WTC11 (cell line): ENCODE data around the gene SLC9A9. TPM values are rescaled to one million over a fixed set of nuclear protein-coding genes. Genes with fewer than 3 reads are reported as not detected.

Experiments used
- ATAC-seq: fragments of 200-7000 bp; cut with Tn5 transposase; 2 replicates; pipeline ENCODE4 v1.10.0; 2021; ENCODE audit warnings: mild to moderate bottlenecking, moderate library complexity
- CTCF ChIA-PET: fragments of 300-600 bp; sonication (Branson Sonifier 250); formaldehyde crosslinking; loops from one replicate; lab custom pipeline; 2021; ENCODE audit warnings: antibody characterized with exemption; lab: Charles Lee
- POLR2A ChIA-PET: fragments of 350-600 bp; sonication (Branson Sonifier 250); formaldehyde crosslinking; loops from one replicate; lab custom pipeline; 2021; ENCODE audit warnings: antibody characterized with exemption; lab: Charles Lee
- DNase-seq: peaks from one replicate; pipeline ENCODE4 v3.0.0; 2021; ENCODE audit warnings: low spot score
- H3K27ac Mint-ChIP-seq: 2 replicates; pipeline ENCODE4 v1.8.0; 2021; ENCODE audit warnings: mixed read lengths
- H3K27me3 Mint-ChIP-seq: 2 replicates; pipeline ENCODE4 v1.8.0; 2021; ENCODE audit warnings: low read depth, mild to moderate bottlenecking, moderate library complexity, mixed read lengths
- H3K36me3 Mint-ChIP-seq: 2 replicates; pipeline ENCODE4 v1.8.0; 2021; ENCODE audit warnings: mixed read lengths
- H3K4me1 Mint-ChIP-seq: 2 replicates; pipeline ENCODE4 v1.8.0; 2022; ENCODE audit warnings: mixed read lengths
- H3K4me3 Mint-ChIP-seq: 2 replicates; pipeline ENCODE4 v1.8.0; 2021; ENCODE audit warnings: mild to moderate bottlenecking, moderate library complexity, mixed read lengths
- H3K9me3 Mint-ChIP-seq: 2 replicates; pipeline ENCODE4 v1.8.0; 2021; ENCODE audit warnings: mixed read lengths
- ATF3 ChIP-seq: sonication (generic); formaldehyde crosslinking; conservative IDR thresholded peaks from 2 replicates; pipeline ENCODE4 v1.8.1; 2022; ENCODE audit warnings: mild to moderate bottlenecking, missing genetic modification reagents
- CTCF ChIP-seq: fragments of 200-600 bp; IDR thresholded peaks from 2 replicates; pipeline ENCODE4 v1.8.0; 2022; ENCODE audit warnings: antibody characterized with exemption
- E2F4 ChIP-seq: sonication (generic); formaldehyde crosslinking; IDR thresholded peaks from 2 replicates; pipeline ENCODE4 v1.8.1; 2022; ENCODE audit warnings: low read depth, mild to moderate bottlenecking, moderate library complexity, missing genetic modification reagents, borderline replicate concordance
- FOXJ3 ChIP-seq: sonication (generic); formaldehyde crosslinking; IDR thresholded peaks from 2 replicates; pipeline ENCODE4 v1.9.0; 2021; ENCODE audit warnings: missing genetic modification reagents, mild to moderate bottlenecking, borderline replicate concordance
- GTF2I ChIP-seq: fragments of 250-450 bp; sonication (Bioruptor Pico); conservative IDR thresholded peaks from 2 replicates; pipeline ENCODE4 v1.4.0; 2021; ENCODE audit warnings: mild to moderate bottlenecking
- HMGA2 ChIP-seq: fragments of 250-450 bp; sonication (Bioruptor Pico); IDR thresholded peaks from 2 replicates; pipeline ENCODE4 v1.4.0; 2021; ENCODE audit warnings: mild to moderate bottlenecking, moderate library complexity
- HMGXB4 ChIP-seq: sonication (generic); formaldehyde crosslinking; IDR thresholded peaks from 2 replicates; pipeline ENCODE4 v1.8.1; 2023; ENCODE audit warnings: mild to moderate bottlenecking, moderate library complexity, missing genetic modification reagents
- JAZF1 ChIP-seq: fragments of 250-450 bp; sonication (Bioruptor Pico); IDR thresholded peaks from 2 replicates; pipeline ENCODE4 v1.9.0; 2021; ENCODE audit warnings: moderate library complexity, mild to moderate bottlenecking, inconsistent platforms
- NR3C1 ChIP-seq: sonication (generic); formaldehyde crosslinking; conservative IDR thresholded peaks from 2 replicates; pipeline ENCODE4 v1.8.1; 2023; ENCODE audit warnings: low read depth, mild to moderate bottlenecking, missing genetic modification reagents
- PREB ChIP-seq: sonication (generic); formaldehyde crosslinking; IDR thresholded peaks from 2 replicates; pipeline ENCODE4 v1.8.1; 2022; ENCODE audit warnings: mild to moderate bottlenecking, missing genetic modification reagents, moderate library complexity, borderline replicate concordance
- TP53 ChIP-seq: sonication (generic); formaldehyde crosslinking; IDR thresholded peaks from 2 replicates; pipeline ENCODE4 v1.8.1; 2023; ENCODE audit warnings: mild to moderate bottlenecking, missing genetic modification reagents
- ZBTB43 ChIP-seq: sonication (generic); formaldehyde crosslinking; IDR thresholded peaks from 2 replicates; pipeline ENCODE4 v1.8.1; 2023; ENCODE audit warnings: mild to moderate bottlenecking, missing genetic modification reagents
- ZNF219 ChIP-seq: sonication (generic); formaldehyde crosslinking; IDR thresholded peaks from 2 replicates; pipeline ENCODE4 v1.8.0; 2023; ENCODE audit warnings: missing genetic modification reagents, mild to moderate bottlenecking, borderline replicate concordance
- ZNF232 ChIP-seq: sonication (generic); formaldehyde crosslinking; IDR thresholded peaks from 2 replicates; pipeline ENCODE4 v1.8.0; 2022; ENCODE audit warnings: mild to moderate bottlenecking, missing genetic modification reagents
- ZNF263 ChIP-seq: sonication (generic); formaldehyde crosslinking; IDR thresholded peaks from 2 replicates; pipeline ENCODE4 v1.8.1; 2022; ENCODE audit warnings: low read depth, mild to moderate bottlenecking, moderate library complexity, missing genetic modification reagents
- ZNF317 ChIP-seq: sonication (generic); formaldehyde crosslinking; IDR thresholded peaks from 2 replicates; pipeline ENCODE4 v1.8.1; 2023; ENCODE audit warnings: low read depth, mild to moderate bottlenecking, moderate library complexity, missing genetic modification reagents, borderline replicate concordance
- ZNF396 ChIP-seq: fragments of 250-450 bp; sonication (Bioruptor Pico); IDR thresholded peaks from 2 replicates; pipeline ENCODE4 v1.8.0; 2021; ENCODE audit warnings: mild to moderate bottlenecking, moderate library complexity, borderline replicate concordance
- total RNA-seq: library from RNA; stranded (reverse); gene quantifications from 3 replicates; pipeline ENCODE4 v1.2.3, GENCODE V29; 2021
- TF ChIP-seq, protein P1 (sequence below): sonication (generic); formaldehyde crosslinking; IDR thresholded peaks from 2 replicates; pipeline ENCODE4 v1.8.0; 2022; ENCODE audit warnings: mild to moderate bottlenecking, missing genetic modification reagents
- TF ChIP-seq, protein P2 (sequence below): fragments of 250-450 bp; sonication (Bioruptor Pico); IDR thresholded peaks from 2 replicates; pipeline ENCODE4 v2.1.2; 2022; ENCODE audit warnings: mild to moderate bottlenecking, moderate library complexity
- TF ChIP-seq, protein P3 (sequence below): sonication (generic); formaldehyde crosslinking; IDR thresholded peaks from 2 replicates; pipeline ENCODE4 v1.8.1; 2022; ENCODE audit warnings: mild to moderate bottlenecking, moderate library complexity, missing genetic modification reagents

The SLC9A9 gene
- total RNA-seq, 1 experiment from 2014 or later = 1.2 TPM

GRCh38 chr3:143812481-143812880 is 35.8 kb downstream of the SLC9A9 start:
- Mint-ChIP-seq H3K36me3 (no peaks in the 10 kb centered on the region; the same call in 1 of the 2 replicates), H3K4me3 (no peak overlapping the region), H3K4me1 (peaks cover 7% of the 10 kb centered on the region), H3K27ac (no peak overlapping the region), H3K27me3 (no peaks in the 10 kb centered on the region), H3K9me3 (peaks cover 11% of the 10 kb centered on the region; the same call in 1 of the 2 replicates)
- ChIA-PET POLR2A (no interaction called here), CTCF (no interaction called here)
- ATAC-seq = no peak
- no peak for DNase-seq
- TF ChIP-seq HMGXB4 (CRISPR knock-in tag) (no peak), FOXJ3 (CRISPR knock-in tag) (no peak), ZNF317 (no peak), GTF2I (CRISPR knock-in tag) (no peak), ATF3 (CRISPR knock-in tag) (no peak), JAZF1 (no peak), ZNF396 (CRISPR knock-in tag) (no peak), PREB (CRISPR knock-in tag) (no peak), NR3C1 (CRISPR knock-in tag) (no peak), TP53 (CRISPR knock-in tag) (no peak), ZBTB43 (CRISPR knock-in tag) (no peak)
- TF ChIP-seq, protein P1, sequence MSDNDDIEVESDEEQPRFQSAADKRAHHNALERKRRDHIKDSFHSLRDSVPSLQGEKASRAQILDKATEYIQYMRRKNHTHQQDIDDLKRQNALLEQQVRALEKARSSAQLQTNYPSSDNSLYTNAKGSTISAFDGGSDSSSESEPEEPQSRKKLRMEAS (CRISPR knock-in tag) = no peak
- TF ChIP-seq, protein P2, sequence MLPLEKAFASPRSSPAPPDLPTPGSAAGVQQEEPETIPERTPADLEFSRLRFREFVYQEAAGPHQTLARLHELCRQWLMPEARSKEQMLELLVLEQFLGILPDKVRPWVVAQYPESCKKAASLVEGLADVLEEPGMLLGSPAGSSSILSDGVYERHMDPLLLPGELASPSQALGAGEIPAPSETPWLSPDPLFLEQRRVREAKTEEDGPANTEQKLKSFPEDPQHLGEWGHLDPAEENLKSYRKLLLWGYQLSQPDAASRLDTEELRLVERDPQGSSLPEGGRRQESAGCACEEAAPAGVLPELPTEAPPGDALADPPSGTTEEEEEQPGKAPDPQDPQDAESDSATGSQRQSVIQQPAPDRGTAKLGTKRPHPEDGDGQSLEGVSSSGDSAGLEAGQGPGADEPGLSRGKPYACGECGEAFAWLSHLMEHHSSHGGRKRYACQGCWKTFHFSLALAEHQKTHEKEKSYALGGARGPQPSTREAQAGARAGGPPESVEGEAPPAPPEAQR (CRISPR knock-in tag) = no peak

DNA sequence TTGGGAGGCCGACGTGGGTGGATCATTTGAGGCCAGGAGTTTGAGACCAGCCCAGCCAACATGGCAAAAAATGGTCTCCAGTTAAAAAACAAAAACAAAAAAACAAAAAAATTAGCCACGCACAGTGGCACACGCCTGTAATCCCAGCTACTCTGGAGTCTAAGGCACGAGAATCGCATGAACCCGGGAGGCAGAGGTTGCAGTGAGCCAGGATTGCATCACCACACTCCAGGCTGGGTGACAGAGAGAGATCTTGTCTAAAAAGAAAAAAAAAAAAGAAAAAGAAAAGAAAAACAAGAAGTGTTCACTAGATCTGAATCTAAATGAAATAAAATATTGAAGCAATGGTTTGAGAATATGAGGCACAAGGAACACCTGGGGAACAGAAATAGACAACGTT is 36.7 kb downstream of the SLC9A9 start:
- Mint-ChIP-seq H3K4me1 (peaks cover 13% of the 10 kb centered on the region), H3K9me3 (peaks cover 9% of the 10 kb centered on the region; the same call in 1 of the 2 replicates), H3K27ac (no peak overlapping the region), H3K4me3 (no peak overlapping the region), H3K27me3 (no peaks in the 10 kb centered on the region), H3K36me3 (no peaks in the 10 kb centered on the region; the same call in 1 of the 2 replicates)
- ChIA-PET POLR2A (no interaction called here), CTCF (no interaction called here)
- ATAC-seq (no peak), DNase-seq (no peak)
- TF ChIP-seq CTCF = no peak
- no peak for TF ChIP-seq HMGA2
- no peak for TF ChIP-seq E2F4 (CRISPR knock-in tag)
- no peak for TF ChIP-seq ZNF232
- no peak for TF ChIP-seq ZNF219 (CRISPR knock-in tag)
- TF ChIP-seq, protein P3, sequence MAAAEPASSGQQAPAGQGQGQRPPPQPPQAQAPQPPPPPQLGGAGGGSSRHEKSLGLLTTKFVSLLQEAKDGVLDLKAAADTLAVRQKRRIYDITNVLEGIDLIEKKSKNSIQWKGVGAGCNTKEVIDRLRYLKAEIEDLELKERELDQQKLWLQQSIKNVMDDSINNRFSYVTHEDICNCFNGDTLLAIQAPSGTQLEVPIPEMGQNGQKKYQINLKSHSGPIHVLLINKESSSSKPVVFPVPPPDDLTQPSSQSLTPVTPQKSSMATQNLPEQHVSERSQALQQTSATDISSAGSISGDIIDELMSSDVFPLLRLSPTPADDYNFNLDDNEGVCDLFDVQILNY = no peak
- TF ChIP-seq ZNF263 (CRISPR knock-in tag) = no peak
